Small intestine (tissue), 7 donors: Measurements from ENCODE around the gene WDR18. TPM values are rescaled to one million over a fixed set of nuclear protein-coding genes. Genes with fewer than 3 reads are reported as not detected.
A peak's percentile ranks its signal among the peaks of the same experiment; 100 is the strongest.

Experiments used
- DNase-seq, 2 donors: peaks; one replicate each; pipeline versions ENCODE4 v3.0.0 to v3.0.0-alpha.2; 2013
- FAIRE-seq: peaks from 2 replicates; lab custom pipeline; 2012; peaks lifted over from hg19 to GRCh38; lab: Jason Lieb, UNC
- H3K27ac ChIP-seq, 3 donors: one replicate each; pipeline ENCODE4 v1.5.1; 2013; ENCODE audit warnings: low read length in 2 of 3, mild to moderate bottlenecking in 2 of 3, control low read depth in 1 of 3, inconsistent platforms in 1 of 3, low read depth in 1 of 3, moderate library complexity in 1 of 3
- H3K27me3 ChIP-seq, 3 donors: one replicate each; pipeline ENCODE4 v1.6.1; 2013; ENCODE audit warnings: low read length in 3 of 3, inconsistent platforms in 1 of 3; ENCODE audit not compliant: control insufficient read depth in 3 of 3, insufficient read depth in 3 of 3
- H3K36me3 ChIP-seq, 3 donors: one replicate each; pipeline ENCODE4 v1.6.1; 2013; ENCODE audit warnings: low read length in 3 of 3, inconsistent platforms in 1 of 3, low read depth in 1 of 3, mild to moderate bottlenecking in 1 of 3, moderate library complexity in 1 of 3; ENCODE audit not compliant: control insufficient read depth in 3 of 3, insufficient read depth in 2 of 3
- H3K4me1 ChIP-seq, 3 donors: one replicate each; pipeline ENCODE4 v1.6.1; 2013; ENCODE audit warnings: low read length in 2 of 3, inconsistent platforms in 1 of 3, low read depth in 1 of 3, mild to moderate bottlenecking in 1 of 3, moderate library complexity in 1 of 3; ENCODE audit not compliant: control insufficient read depth in 3 of 3, insufficient read depth in 2 of 3
- H3K4me3 ChIP-seq, 3 donors: one replicate each; pipeline ENCODE4 v1.5.1; 2013; ENCODE audit warnings: low read length in 3 of 3, control low read depth in 1 of 3, inconsistent platforms in 1 of 3, low read depth in 1 of 3, mild to moderate bottlenecking in 1 of 3, moderate library complexity in 1 of 3
- H3K9me3 ChIP-seq, 2 donors: one replicate each; pipeline ENCODE4 v1.6.1; 2013; ENCODE audit warnings: low read depth in 1 of 2, low read length in 1 of 2; ENCODE audit not compliant: control insufficient read depth in 2 of 2, insufficient read depth in 1 of 2
- WGBS, 3 donors: extraction: QIAGEN DNeasy Blood & Tissue Kit; methylation state at CpG; one replicate each; pipeline ENCODE4 v1.1.7; 2013; 5-methylcytosine and 5-hydroxymethylcytosine counted together
- polyA plus RNA-seq, 4 donors: library from polyadenylated mRNA; stranded (reverse) in 3 of 4; unstranded in 1 of 4; fragments of 200-250 nt in 3 of 4; fragments of 120-200 nt in 1 of 4; gene quantifications; one replicate each; pipeline versions ENCODE4 v1.2.1 to v1.2.3, GENCODE V29; 2013
- donor health status: healthy with polysubstance abuse.
- donor health status: control.
- donor health status: control.
- donor health status: Bipolar disorder and iron deficiency.
- donor health status: healthy.

The WDR18 gene
- polyA plus RNA-seq, 4 donors = 33.4 to 70.8 (median 57.5) TPM

DNA sequence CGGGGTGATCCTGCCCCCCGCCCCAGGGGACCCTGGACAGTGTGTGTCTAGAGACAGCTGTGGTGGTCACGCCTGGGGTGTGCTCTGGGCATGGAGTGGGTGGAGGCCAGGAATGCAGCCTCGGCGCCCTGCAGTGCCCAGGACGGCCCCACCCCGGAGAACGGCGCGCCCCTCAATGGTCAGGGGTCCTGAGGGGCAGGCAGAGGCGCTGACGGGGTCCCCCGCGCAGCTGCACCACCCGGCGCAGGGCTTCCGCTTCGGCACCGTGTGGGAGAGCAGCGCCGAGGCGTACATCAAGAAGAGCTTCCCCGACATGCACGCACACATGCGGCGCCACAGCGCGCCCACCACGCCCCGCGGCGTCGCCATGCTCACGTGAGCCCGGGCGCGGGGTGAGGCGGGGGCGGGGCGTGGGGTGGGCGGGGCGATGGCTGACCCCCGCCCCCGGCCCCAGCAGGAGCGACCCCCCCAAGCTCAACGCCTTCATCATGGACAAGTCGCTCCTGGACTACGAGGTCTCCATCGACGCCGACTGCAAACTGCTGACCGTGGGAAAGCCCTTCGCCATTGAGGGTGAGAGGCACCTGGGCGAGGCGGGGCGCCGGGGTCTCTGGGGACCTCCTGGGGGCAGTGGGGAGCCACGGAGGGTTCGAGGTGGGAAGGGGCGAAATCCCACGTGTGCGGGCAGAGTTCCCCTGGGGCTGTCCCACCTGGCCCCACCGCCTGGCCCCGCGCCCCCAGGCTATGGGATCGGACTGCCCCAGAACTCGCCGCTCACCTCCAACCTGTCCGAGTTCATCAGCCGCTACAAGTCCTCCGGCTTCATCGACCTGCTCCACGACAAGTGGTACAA, 23.5 kb downstream of the WDR18 start:
- Histone ChIP-seq H3K36me3 (peaks cover 8 to 51% (median 20%) of the 10 kb centered on the region in 3 donors), H3K4me1 (no peaks in the 10 kb centered on the region), H3K27ac (no peak overlapping the region), H3K9me3 (peaks cover 0 to 2% of the 10 kb centered on the region in 2 donors), H3K4me3 (no peak overlapping the region), H3K27me3 (peaks cover 0 to 3% (median 1%) of the 10 kb centered on the region in 3 donors)
- FAIRE-seq (no peak), DNase-seq (no peak)
- 85 to 93% (median 90%) methylated on average over 62 to 73 of the region's 73 CpGs for WGBS, 3 donors

DNA sequence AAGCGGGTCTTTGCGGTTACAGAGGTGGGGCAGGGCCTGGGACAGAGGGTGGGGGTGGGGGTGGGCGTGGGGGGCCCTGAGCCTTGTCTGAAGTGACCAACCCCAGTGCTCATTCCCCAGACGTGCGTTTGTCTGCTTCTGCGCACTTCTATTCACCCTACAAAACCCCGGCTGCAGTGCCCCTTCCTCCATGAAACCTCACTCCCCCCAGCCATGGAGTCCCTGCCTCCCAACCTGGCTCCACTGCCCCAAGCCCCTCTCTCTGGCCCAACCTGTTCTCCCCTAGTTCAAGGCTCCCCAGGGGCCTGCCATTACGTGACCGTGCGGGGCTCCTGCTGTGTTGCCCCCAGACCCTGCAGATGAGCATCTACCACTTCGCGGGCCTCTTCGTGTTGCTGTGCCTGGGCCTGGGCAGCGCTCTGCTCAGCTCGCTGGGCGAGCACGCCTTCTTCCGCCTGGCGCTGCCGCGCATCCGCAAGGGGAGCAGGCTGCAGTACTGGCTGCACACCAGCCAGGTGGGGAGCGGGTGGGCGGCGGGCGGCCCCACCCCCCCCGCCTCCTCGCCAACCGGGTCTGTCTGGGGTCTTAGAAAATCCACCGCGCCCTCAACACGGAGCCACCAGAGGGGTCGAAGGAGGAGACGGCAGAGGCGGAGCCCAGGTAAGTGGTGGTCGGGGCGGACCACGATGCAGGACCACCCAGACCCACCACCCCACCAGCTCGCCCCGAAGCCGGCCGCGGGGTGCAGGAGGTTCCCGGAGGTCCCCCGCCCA, 24.3 kb downstream of the WDR18 start:
- Histone ChIP-seq H3K9me3 (peaks cover 0 to 2% of the 10 kb centered on the region in 2 donors), H3K4me3 (no peak overlapping the region), H3K27me3 (no peaks in the 10 kb centered on the region), H3K27ac (peak overlapping the region in 2 of 3 donors; percentile 17 to 22), H3K4me1 (no peaks in the 10 kb centered on the region), H3K36me3 (peaks cover 15 to 59% (median 20%) of the 10 kb centered on the region in 3 donors)
- FAIRE-seq (no peak), DNase-seq (no peak)
- WGBS, 3 donors = 92 to 95% (median 92%) methylated on average over 32 to 45 of the region's 45 CpGs

DNA sequence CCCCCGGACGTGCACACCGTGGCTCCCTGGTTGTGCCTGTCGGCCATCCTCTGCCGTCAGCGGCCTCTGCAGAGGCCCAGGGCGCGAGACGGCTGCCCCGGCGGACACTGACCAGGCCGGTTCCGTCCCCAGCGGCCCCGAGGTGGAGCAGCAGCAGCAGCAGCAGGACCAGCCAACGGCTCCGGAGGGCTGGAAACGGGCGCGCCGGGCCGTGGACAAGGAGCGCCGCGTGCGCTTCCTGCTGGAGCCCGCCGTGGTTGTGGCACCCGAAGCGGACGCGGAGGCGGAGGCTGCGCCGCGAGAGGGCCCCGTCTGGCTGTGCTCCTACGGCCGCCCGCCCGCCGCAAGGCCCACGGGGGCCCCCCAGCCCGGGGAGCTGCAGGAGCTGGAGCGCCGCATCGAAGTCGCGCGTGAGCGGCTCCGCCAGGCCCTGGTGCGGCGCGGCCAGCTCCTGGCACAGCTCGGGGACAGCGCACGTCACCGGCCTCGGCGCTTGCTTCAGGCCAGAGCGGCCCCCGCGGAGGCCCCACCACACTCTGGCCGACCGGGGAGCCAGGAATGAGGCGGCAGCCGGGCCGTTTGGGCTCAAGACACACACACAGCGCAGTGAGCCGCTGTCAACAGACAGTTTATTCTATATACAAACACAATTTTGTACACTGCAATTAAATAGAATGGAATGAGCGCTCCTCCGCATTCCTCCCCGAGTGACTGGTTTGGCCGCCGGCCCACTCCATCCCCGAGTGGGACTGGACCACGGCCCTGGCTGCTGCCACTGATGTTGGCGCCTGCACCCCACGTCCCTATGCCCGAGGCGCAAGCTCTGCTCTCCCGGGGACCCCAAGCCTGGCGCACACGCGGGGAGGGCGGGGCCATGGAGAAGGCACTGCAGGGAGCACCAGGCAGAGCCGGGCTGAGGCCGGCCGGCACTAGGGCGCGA, 25.2 kb downstream of the WDR18 start:
- DNase-seq = peak in 1 of 2 donors; percentile 26
- H3K36me3 ChIP-seq = peaks cover 20 to 68% (median 20%) of the 10 kb centered on the region in 3 donors
- no peaks in the 10 kb centered on the region for H3K27me3 ChIP-seq
- FAIRE-seq = no peak
- H3K9me3 ChIP-seq = peaks cover 0 to 2% of the 10 kb centered on the region in 2 donors
- peak overlapping the region in 2 of 3 donors; percentile 17 to 33 for H3K27ac ChIP-seq
- 72 to 89% (median 84%) methylated on average over 71 to 92 of the region's 92 CpGs for WGBS, 3 donors
- H3K4me1 ChIP-seq = no peaks in the 10 kb centered on the region
- H3K4me3 ChIP-seq = no peak overlapping the region

DNA sequence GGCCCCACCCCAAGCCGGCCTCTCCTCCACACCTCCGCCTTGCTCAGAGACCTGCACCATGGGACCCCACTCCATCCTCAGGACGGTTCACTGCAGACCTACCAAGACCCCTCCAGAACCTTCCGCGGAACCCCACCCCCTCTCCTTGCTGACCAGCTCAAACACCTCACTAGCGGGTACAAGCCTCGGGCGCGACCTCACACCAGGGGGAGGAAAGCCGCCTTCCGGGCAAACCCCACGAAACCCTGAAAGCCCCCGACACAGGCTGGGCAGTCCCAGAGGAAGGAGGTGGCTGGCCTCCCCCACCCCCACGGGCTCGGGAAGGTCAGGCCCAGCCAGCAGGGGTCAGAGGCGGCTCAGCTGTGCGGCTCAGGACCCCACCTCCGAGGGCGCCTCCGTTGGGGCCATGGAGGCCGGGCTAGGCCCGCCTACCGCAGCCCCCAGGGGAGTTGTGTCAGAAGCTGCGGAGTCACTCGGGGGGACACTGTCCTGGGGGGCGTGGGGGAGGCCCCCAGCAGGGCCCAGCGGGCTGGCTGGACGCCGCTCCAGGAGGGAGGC, 25.9 kb downstream of the WDR18 start:
- WGBS, 3 donors = 83 to 92% (median 91%) methylated on average over 23 to 29 of the region's 29 CpGs
- Histone ChIP-seq H3K27me3 (no peaks in the 10 kb centered on the region), H3K4me3 (no peak overlapping the region), H3K9me3 (peaks cover 0 to 2% of the 10 kb centered on the region in 2 donors), H3K4me1 (no peaks in the 10 kb centered on the region), H3K36me3 (peaks cover 21 to 75% (median 22%) of the 10 kb centered on the region in 3 donors), H3K27ac (peak overlapping the region in 2 of 3 donors; percentile 17 to 33)
- FAIRE-seq = no peak
- no peak for DNase-seq

DNA sequence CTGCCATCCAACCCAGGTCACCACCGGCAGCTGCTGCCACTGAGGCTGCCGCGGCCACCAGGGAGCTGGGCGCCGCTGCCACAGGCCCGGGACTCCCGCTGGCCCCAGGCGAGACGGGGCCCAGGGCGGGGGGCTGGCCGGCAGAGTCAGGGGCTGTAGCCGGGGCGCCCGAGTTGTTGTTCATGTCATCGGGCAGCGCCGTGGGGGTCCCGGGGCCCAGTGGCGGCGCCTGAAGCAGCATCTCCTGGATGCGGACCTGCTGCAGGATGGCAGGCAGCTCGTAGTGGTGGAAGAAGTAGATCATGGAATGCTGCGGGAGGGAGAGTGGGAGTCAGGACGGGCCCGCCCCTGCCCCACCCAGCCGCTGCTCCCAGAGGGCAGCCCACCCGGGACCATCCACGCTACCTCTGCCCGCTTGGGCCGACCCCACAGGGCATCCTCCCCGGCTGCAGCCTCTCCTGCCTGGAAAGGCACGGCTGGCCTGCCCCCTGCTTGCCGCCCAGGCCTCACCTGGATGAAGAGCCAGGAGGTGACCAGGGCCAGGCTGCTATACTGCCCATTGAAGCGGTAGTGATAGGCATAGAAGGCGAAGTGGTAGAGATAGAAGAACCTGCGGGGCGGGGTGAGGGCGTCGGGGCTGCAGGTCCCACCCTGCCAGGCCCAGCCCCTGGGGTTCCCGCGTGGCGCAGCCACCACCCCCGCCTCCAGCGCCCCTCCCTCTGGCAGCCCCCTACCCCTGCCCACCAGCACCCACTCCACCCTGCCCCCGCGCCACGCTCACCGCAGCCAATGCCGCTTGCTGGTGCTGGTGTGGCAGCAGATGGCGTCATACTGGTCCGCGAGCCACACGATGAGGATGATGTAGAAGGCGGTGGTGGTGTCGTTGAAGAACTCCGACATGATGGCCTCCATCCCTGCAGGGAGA, 26.7 kb downstream of the WDR18 start:
- DNase-seq (no peak), FAIRE-seq (no peak)
- Histone ChIP-seq H3K9me3 (peaks cover 0 to 2% of the 10 kb centered on the region in 2 donors), H3K27ac (no peak overlapping the region), H3K4me1 (peaks cover 0 to 6% (median under 1%) of the 10 kb centered on the region in 3 donors), H3K36me3 (peaks cover 22 to 83% (median 22%) of the 10 kb centered on the region in 3 donors), H3K4me3 (no peak overlapping the region), H3K27me3 (no peaks in the 10 kb centered on the region)
- WGBS, 3 donors = 89 to 94% (median 92%) methylated on average over 53 to 56 of the region's 56 CpGs

DNA sequence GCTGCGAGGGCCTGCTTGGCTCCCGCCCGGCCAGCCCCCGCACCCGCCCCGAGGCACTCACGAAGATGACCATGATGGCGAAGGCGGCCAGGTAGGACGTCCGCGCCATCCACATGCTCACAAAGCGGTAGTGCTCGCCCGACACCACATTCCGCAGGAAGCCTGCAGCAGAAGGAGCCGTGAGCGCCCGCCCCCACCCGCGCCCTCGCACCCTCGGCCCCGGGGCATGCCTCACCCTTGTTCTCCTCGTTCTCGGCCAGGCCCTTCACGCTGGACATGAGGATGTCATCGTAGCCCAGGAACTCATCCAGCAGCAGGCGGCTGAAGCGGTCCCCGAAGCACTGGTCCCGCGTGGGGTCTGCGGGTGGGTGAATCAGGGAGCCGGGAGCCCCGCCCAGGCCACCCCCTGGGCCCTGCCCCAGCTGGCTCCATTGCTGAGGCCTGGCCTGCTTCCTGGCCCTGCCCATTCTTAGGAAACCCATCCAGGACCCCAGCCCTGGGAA, 27.7 kb downstream of the WDR18 start:
- Histone ChIP-seq H3K27me3 (no peaks in the 10 kb centered on the region), H3K36me3 (peaks cover 22 to 89% (median 22%) of the 10 kb centered on the region in 3 donors), H3K9me3 (peaks cover 0 to 2% of the 10 kb centered on the region in 2 donors), H3K27ac (no peak overlapping the region), H3K4me1 (peaks cover under 1 to 15% (median 3%) of the 10 kb centered on the region in 3 donors), H3K4me3 (no peak overlapping the region)
- FAIRE-seq (no peak), DNase-seq (no peak)
- WGBS, 3 donors = 94 to 98% (median 97%) methylated on average over 22 to 36 of the region's 36 CpGs

DNA sequence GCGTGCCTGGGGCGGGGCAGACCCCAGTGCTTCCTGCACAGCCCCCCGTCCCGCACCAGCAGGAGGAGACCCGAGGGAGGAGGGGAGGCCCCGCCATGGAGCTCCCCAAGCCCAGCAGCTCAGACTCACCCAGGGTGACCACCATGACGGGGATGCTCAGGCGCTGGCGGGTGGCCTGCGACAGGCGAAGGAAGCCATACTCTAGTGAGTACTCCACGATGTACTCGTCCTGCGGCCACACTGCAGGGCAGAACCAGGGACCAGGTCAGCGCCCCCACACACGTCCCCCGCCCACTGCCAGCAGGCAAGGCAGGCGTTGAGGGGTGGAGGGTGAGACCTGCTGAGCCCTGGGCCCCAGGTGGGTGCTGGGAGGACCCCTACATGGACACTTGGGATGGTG, 28.2 kb downstream of the WDR18 start:
- Histone ChIP-seq H3K9me3 (peaks cover 0 to 2% of the 10 kb centered on the region in 2 donors), H3K36me3 (peaks cover 22 to 88% (median 22%) of the 10 kb centered on the region in 3 donors), H3K4me3 (no peak overlapping the region), H3K4me1 (peaks cover 3 to 19% (median 4%) of the 10 kb centered on the region in 3 donors), H3K27me3 (no peaks in the 10 kb centered on the region), H3K27ac (no peak overlapping the region)
- FAIRE-seq = no peak
- DNase-seq = no peak
- 88 to 95% (median 88%) methylated on average over 15 to 18 of the region's 18 CpGs for WGBS, 3 donors
